SK-N-MC (cell line): ENCODE results near the gene LTBP1.

ENCODE experiments used
- EZH2 ChIP-seq: fragments of 200-600 bp; sonication (generic); IDR thresholded peaks from one replicate; pipeline ENCODE4 v1.6.1; 2017; ENCODE audit warnings: antibody characterized with exemption
- POLR2AphosphoS5 ChIP-seq: IDR thresholded peaks from 2 replicates; pipeline ENCODE4 v1.6.1; 2012; ENCODE audit warnings: mild to moderate bottlenecking, low read depth, low read length, borderline replicate concordance

- TF ChIP-seq EZH2 (no peak), POLR2AphosphoS5 (no peak; the same call in 1 of the 2 replicates)
Observed at GRCh38 chr2:33051586-33052360, 105.0 kb downstream of the LTBP1 start.
